Kidney (tissue), 14 donors: Measurements from ENCODE around the gene HDAC9. TPM values are rescaled to one million over a fixed set of nuclear protein-coding genes. Genes with fewer than 3 reads are reported as not detected.

ENCODE experiments used
- DNase-seq, 5 donors: peaks; one replicate each; pipeline ENCODE4 v3.0.0-alpha.2; 2013 to 2020
- FAIRE-seq: peaks from 2 replicates; lab custom pipeline; 2012; peaks lifted over from hg19 to GRCh38; lab: Jason Lieb, UNC
- H3K27ac ChIP-seq, 2 donors: one replicate each; pipeline ENCODE4 v1.7.0; 2013; ENCODE audit warnings: low read depth in 2 of 2, low read length in 2 of 2, inconsistent platforms in 1 of 2
- H3K27me3 ChIP-seq: one replicate; pipeline ENCODE4 v1.7.1; 2013; ENCODE audit warnings: low read length, inconsistent platforms; ENCODE audit not compliant: control insufficient read depth, insufficient read depth
- H3K36me3 ChIP-seq, 3 donors: one replicate each; pipeline versions ENCODE4 v1.7.0 to v1.7.1; 2013; ENCODE audit warnings: low read length in 3 of 3, control low read depth in 1 of 3, inconsistent platforms in 1 of 3; ENCODE audit not compliant: insufficient read depth in 3 of 3, control insufficient read depth in 2 of 3
- H3K4me1 ChIP-seq, 3 donors: one replicate each; pipeline versions ENCODE4 v1.7.0 to v1.7.1; 2013; ENCODE audit warnings: low read length in 3 of 3, inconsistent platforms in 1 of 3, low read depth in 1 of 3; ENCODE audit not compliant: control insufficient read depth in 2 of 3, insufficient read depth in 2 of 3
- H3K4me3 ChIP-seq, 3 donors: one replicate each; pipeline versions ENCODE4 v1.7.0 to v1.8.1; 2013; ENCODE audit warnings: low read length in 3 of 3, control low read depth in 1 of 3, inconsistent platforms in 1 of 3
- H3K9ac ChIP-seq, 3 donors: one replicate each; pipeline versions ENCODE4 v1.7.0 to v1.7.1; 2013; ENCODE audit warnings: low read length in 3 of 3, control low read depth in 1 of 3, inconsistent platforms in 1 of 3
- H3K9me3 ChIP-seq, 3 donors: one replicate each; pipeline versions ENCODE4 v1.7.0 to v1.7.1; 2013; ENCODE audit warnings: low read length in 3 of 3, control low read depth in 1 of 3, inconsistent platforms in 1 of 3; ENCODE audit not compliant: control insufficient read depth in 2 of 3, insufficient read depth in 1 of 3
- CTCF ChIP-seq: IDR thresholded peaks from 3 replicates; pipeline ENCODE4 v1.5.1; 2012; ENCODE audit warnings: mild to moderate bottlenecking, moderate library complexity, borderline replicate concordance; ENCODE audit not compliant: insufficient read depth; ENCODE audit errors: extremely low read depth
- intact Hi-C: fragments of 100-400 bp; cut with DNase I; formaldehyde crosslinking; loops from one replicate; pipeline ENCODE4 v1.11.1; 2022
- polyA plus RNA-seq: library from polyadenylated mRNA; stranded (reverse); fragments of 350-450 nt; fragmentation: Illumina TruSeq; extraction: RNeasy Lipid Tissue Mini Kit (QIAGEN cat#74804); gene quantifications from one replicate; pipeline ENCODE4 v1.2.3, GENCODE V29; 2014; ENCODE audit warnings: low read depth, low replicate concordance; ENCODE audit not compliant: insufficient read depth
- total RNA-seq: library from RNA; stranded (reverse); fragmentation: NEBNext Ultra II Directional; extraction: Animal tissue kit (Norgen Biotek cat#: 25700); gene quantifications from one replicate; pipeline ENCODE4 v1.2.1, GENCODE V29; 2021
- donor health status: control.
- donor health status: control.
- donor health status: control.
- donor health status: control.
- donor health status: control.
- donor health status: DM: yes; HTN: yes; CAD: no.
- donor health status: Normal renal cell carcinoma (clear cell type).

HDAC9 gene
- total and polyA plus RNA-seq, 2 donors from 2014 or later, result 2.1 to 22.1 TPM

GRCh38 chr7:19009241-19009935 is 513.8 kb downstream of the HDAC9 start:
- no peaks in the 10 kb centered on the region for H3K4me1 ChIP-seq
- H3K9me3 ChIP-seq, result no peaks in the 10 kb centered on the region
- H3K9ac ChIP-seq, result no peak overlapping the region
- intact Hi-C loops, result no loop called here
- DNase-seq, result no peak
- no peaks in the 10 kb centered on the region for H3K27me3 ChIP-seq
- no peak overlapping the region for H3K4me3 ChIP-seq
- no peak overlapping the region for H3K27ac ChIP-seq
- H3K36me3 ChIP-seq, result no peaks in the 10 kb centered on the region
- no peak for FAIRE-seq
- no peak for TF ChIP-seq CTCF

- no peak for FAIRE-seq
- Histone ChIP-seq H3K4me1 (no peaks in the 10 kb centered on the region), H3K27me3 (no peaks in the 10 kb centered on the region), H3K9me3 (no peaks in the 10 kb centered on the region), H3K27ac (no peak overlapping the region), H3K9ac (no peak overlapping the region), H3K4me3 (no peak overlapping the region), H3K36me3 (no peaks in the 10 kb centered on the region)
- DNase-seq, result no peak
- TF ChIP-seq CTCF, result no peak
- intact Hi-C loops, result no loop called here
Observed at GRCh38 chr7:19009936-19010280, 514.4 kb downstream of the HDAC9 start.

GRCh38 chr7:19011212-19011611 is 515.7 kb downstream of the HDAC9 start:
- DNase-seq, result no peak
- no peak for FAIRE-seq
- TF ChIP-seq CTCF, result no peak

GRCh38 chr7:19015098-19015497 is 519.5 kb downstream of the HDAC9 start:
- FAIRE-seq (no peak), DNase-seq (no peak)
- Histone ChIP-seq H3K36me3 (no peaks in the 10 kb centered on the region), H3K4me1 (no peaks in the 10 kb centered on the region), H3K9ac (no peak overlapping the region), H3K9me3 (peaks cover 0 to 4% (median 0%) of the 10 kb centered on the region in 3 donors), H3K27ac (no peak overlapping the region), H3K27me3 (no peaks in the 10 kb centered on the region), H3K4me3 (no peak overlapping the region)
- no peak for TF ChIP-seq CTCF
- intact Hi-C loops, result no loop called here

More at GRCh38 chr7:19011212-19011611, 515.7 kb downstream of the HDAC9 start:
- Histone ChIP-seq H3K4me1 (no peaks in the 10 kb centered on the region), H3K36me3 (no peaks in the 10 kb centered on the region), H3K9me3 (peaks cover 0 to 4% (median 0%) of the 10 kb centered on the region in 3 donors), H3K4me3 (no peak overlapping the region), H3K27ac (no peak overlapping the region), H3K9ac (no peak overlapping the region), H3K27me3 (no peaks in the 10 kb centered on the region)
- intact Hi-C loops, result no loop called here
